ENCODE results near the gene UBAC2.

GRCh38 chr13:99374169-99374991 is 173.7 kb downstream of the UBAC2 start:
- TF ChIP-seq CTCF (conservative IDR thresholded peaks at IDR 0.05) (no peak), EZH2 (IDR thresholded peaks at IDR 0.05; ENCODE audit: low read depth) (no peak)

Measured in PC-9 (cell line).